Measurements from ENCODE around the gene DDT. TPM values are rescaled to one million over a fixed set of nuclear protein-coding genes. Genes with fewer than 3 reads are reported as not detected.
"Not testable (repeated sequence)": the region's sequence is repeated elsewhere in the genome, so short reads cannot be mapped to it uniquely, and the experiment has no call there.

Gene DDT
- total RNA-seq, 1 donor from 2014 or later, result 34.5 TPM

GRCh38 chr22:23961084-23961771 is 13.0 kb downstream of the DDT start, which contains the start of gene GSTT2B:
GSTT2B (minus strand) TSS chr22:23961195; CDS start chr22:23961131, 64 bp downstream.
- H3K27me3 ChIP-seq; DNase-seq (ENCODE audit: low spot score); H3K36me3 Mint-ChIP-seq; H3K9ac ChIP-seq; H4K20me1 ChIP-seq (ENCODE audit: low read depth); H3K4me1 ChIP-seq; H3K27ac ChIP-seq; H3K27ac Mint-ChIP-seq; H3K9me3 Mint-ChIP-seq; H3K4me3 Mint-ChIP-seq; H3K27me3 Mint-ChIP-seq (ENCODE audit: insufficient read depth, low read depth); H2AFZ ChIP-seq (replicated peaks); H3F3A ChIP-seq (ENCODE audit: low read depth); H3K79me2 ChIP-seq (ENCODE audit: low read depth); H3K9me3 ChIP-seq (ENCODE audit: low read depth); H3K4me1 Mint-ChIP-seq; H3K4me3 ChIP-seq; H3K4me2 ChIP-seq; H3K36me3 ChIP-seq: not testable (repeated sequence)

DNA sequence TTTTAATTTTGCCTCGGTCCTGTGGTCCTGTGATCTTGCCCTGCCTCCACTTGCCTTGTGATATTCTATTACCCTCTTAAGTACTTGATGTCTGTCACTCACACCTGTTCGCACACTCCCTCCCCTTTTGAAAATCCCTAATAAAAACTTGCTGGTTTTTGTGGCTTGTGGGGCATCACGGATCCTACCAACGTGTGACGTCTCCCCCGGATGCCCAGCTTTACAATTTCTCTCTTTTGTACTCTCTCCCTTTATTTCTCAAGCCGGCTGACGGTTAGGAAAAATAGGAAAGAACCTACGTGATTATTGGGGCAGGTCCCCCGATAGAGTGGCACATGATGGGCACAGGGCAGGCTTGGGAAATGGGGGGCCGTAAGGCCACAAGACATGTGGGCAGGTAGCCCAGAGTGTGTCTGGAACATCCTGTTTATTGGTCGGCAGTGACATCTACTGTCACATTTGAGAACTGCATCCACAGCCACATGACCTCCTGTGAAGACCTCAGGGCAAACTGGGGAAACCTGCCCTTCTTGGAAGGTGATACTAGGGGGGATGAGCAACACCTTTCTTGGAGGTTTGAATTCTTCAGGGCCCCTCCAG is 17.8 kb downstream of the DDT start:
- H3K79me2 ChIP-seq (ENCODE audit: low read depth); H3K36me3 ChIP-seq; H3K4me1 ChIP-seq; H3F3A ChIP-seq (ENCODE audit: low read depth); H2AFZ ChIP-seq (replicated peaks); H3K4me3 ChIP-seq; H3K9ac ChIP-seq; H3K27ac ChIP-seq; H4K20me1 ChIP-seq (ENCODE audit: low read depth); H3K27me3 Mint-ChIP-seq (ENCODE audit: insufficient read depth, low read depth); H3K9me3 Mint-ChIP-seq; H3K27ac Mint-ChIP-seq; H3K9me3 ChIP-seq (ENCODE audit: low read depth); H3K4me2 ChIP-seq; H3K27me3 ChIP-seq; H3K36me3 Mint-ChIP-seq: not testable (repeated sequence)
- Mint-ChIP-seq H3K4me1 (peaks cover 15% of the 10 kb centered on the region), H3K4me3 (peak overlapping the region; percentile 64)
- TF ChIP-seq CTCF (IDR thresholded peaks at IDR 0.05), result peak; percentile 80
- DNase-seq (ENCODE audit: low spot score), result peak; percentile 76

DNA sequence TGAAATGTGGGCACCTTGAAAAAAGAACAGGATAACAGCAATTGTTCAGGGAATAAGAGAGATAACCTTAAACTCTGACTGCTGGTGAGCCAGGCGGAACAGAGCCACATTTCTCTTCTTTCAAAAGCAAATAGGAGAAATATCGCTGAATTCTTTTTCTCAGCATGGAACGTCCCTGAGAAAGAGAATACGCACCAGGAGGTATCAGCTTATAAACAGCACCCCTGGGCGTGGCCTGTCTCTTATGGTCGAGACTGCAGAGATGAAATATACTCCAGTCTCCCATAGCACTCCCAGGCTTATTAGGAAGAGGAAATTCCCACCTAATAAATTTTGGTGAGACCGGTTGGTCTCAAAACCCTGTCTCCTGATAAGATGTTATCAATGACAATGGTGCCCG is 18.4 kb downstream of the DDT start:
- not testable (repeated sequence) for H3K27ac Mint-ChIP-seq; H3K36me3 Mint-ChIP-seq; H3K27me3 ChIP-seq; H3K79me2 ChIP-seq (ENCODE audit: low read depth); H4K20me1 ChIP-seq (ENCODE audit: low read depth); H3K9me3 ChIP-seq (ENCODE audit: low read depth); H3K4me2 ChIP-seq; H3K4me3 Mint-ChIP-seq; H3K27ac ChIP-seq; H3K9ac ChIP-seq; H3K4me1 ChIP-seq; H3K9me3 Mint-ChIP-seq; H3K27me3 Mint-ChIP-seq (ENCODE audit: insufficient read depth, low read depth); H3K36me3 ChIP-seq; H2AFZ ChIP-seq (replicated peaks); H3K4me3 ChIP-seq; H3F3A ChIP-seq (ENCODE audit: low read depth); DNase-seq (ENCODE audit: low spot score)
- H3K4me1 Mint-ChIP-seq, result peaks cover 15% of the 10 kb centered on the region

DNA sequence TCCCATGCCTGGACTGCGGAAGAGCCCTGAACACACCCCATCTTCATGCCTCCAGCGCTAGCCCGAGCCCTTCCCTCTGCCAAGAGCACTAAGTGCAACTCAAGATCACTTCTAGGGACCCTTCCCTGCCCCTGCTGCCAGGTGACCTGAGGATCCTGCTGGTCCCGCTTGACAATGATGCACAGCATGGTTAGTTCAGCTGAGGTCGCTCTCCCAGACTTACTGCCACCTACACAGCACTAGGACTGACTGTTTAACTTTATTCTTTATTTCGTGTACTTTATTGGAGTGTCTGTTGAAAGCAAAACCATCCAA is 19.3 kb downstream of the DDT start:
- not testable (repeated sequence) for H3K9me3 ChIP-seq (ENCODE audit: low read depth); H3K4me3 ChIP-seq; H4K20me1 ChIP-seq (ENCODE audit: low read depth); H3F3A ChIP-seq (ENCODE audit: low read depth); H3K36me3 Mint-ChIP-seq; H3K79me2 ChIP-seq (ENCODE audit: low read depth); DNase-seq (ENCODE audit: low spot score); H3K4me1 ChIP-seq; H3K9me3 Mint-ChIP-seq; H3K27me3 ChIP-seq; H3K9ac ChIP-seq; H3K4me3 Mint-ChIP-seq; H3K27ac ChIP-seq; H3K4me2 ChIP-seq; H3K27me3 Mint-ChIP-seq (ENCODE audit: insufficient read depth, low read depth); H2AFZ ChIP-seq (replicated peaks); H3K36me3 ChIP-seq
- peaks cover 15% of the 10 kb centered on the region for H3K4me1 Mint-ChIP-seq
- H3K27ac Mint-ChIP-seq, result peak overlapping the region; percentile 2

DNA sequence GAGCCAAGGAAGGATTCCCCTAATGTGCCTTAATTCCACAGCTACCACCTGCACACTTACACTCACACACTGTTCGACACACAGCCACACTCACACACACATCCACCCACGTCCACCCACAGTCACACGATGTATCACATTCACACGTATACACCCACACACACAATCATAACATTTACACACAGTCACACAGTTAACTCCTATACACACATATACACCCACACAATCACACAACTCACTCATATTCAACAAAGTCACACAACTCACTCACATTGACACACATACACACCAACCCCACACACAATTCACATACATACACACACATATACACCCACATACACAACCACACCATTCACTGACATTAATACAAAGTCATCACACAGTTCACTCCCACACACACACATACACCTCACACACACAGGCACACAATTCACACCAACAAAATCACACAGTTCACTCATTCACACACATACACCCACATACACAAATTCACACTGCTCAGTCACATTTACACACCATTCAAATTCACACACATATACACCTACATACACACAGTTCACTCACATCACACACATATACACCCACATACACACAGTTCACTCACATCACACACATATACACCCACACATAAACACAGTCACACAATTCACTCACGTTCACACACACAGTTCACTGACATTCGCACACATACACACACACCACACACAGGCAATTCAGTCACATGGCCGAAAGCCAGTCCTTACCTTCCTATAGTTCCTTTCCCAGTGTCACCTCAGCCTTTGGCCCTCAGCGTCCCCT is 19.8 kb downstream of the DDT start:
- H3K27ac ChIP-seq; H3K27me3 Mint-ChIP-seq (ENCODE audit: insufficient read depth, low read depth); H3K4me3 ChIP-seq; H3K27me3 ChIP-seq; H3K4me1 ChIP-seq; H4K20me1 ChIP-seq (ENCODE audit: low read depth); H3K4me2 ChIP-seq; H2AFZ ChIP-seq (replicated peaks); H3K36me3 ChIP-seq; H3K9me3 ChIP-seq (ENCODE audit: low read depth); H3K79me2 ChIP-seq (ENCODE audit: low read depth); DNase-seq (ENCODE audit: low spot score); H3K9ac ChIP-seq; H3F3A ChIP-seq (ENCODE audit: low read depth); H3K36me3 Mint-ChIP-seq; H3K9me3 Mint-ChIP-seq: not testable (repeated sequence)
- Mint-ChIP-seq H3K4me3 (peak overlapping the region; percentile 5), H3K27ac (peak overlapping the region; percentile 2), H3K4me1 (peaks cover 15% of the 10 kb centered on the region)

- H3K9me3 Mint-ChIP-seq; H3K4me1 ChIP-seq; H3K9me3 ChIP-seq (ENCODE audit: low read depth); DNase-seq (ENCODE audit: low spot score); H3K79me2 ChIP-seq (ENCODE audit: low read depth); H3K36me3 ChIP-seq; H3K27me3 Mint-ChIP-seq (ENCODE audit: insufficient read depth, low read depth); H3K36me3 Mint-ChIP-seq; H3K9ac ChIP-seq; H3K4me3 ChIP-seq; H3K27ac ChIP-seq; H3K4me3 Mint-ChIP-seq; H4K20me1 ChIP-seq (ENCODE audit: low read depth); H3K4me2 ChIP-seq; H3F3A ChIP-seq (ENCODE audit: low read depth); H3K27me3 ChIP-seq; H2AFZ ChIP-seq (replicated peaks); H3K27ac Mint-ChIP-seq: not testable (repeated sequence)
- peaks cover 15% of the 10 kb centered on the region for H3K4me1 Mint-ChIP-seq
These were observed 20.8 kb downstream of the DDT start for GRCh38 chr22:23953485-23953884.

- not testable (repeated sequence) for H3K27ac ChIP-seq; H3F3A ChIP-seq (ENCODE audit: low read depth); H2AFZ ChIP-seq (replicated peaks); H3K4me1 ChIP-seq; H3K27me3 ChIP-seq; H3K36me3 ChIP-seq; H3K9ac ChIP-seq; H3K79me2 ChIP-seq (ENCODE audit: low read depth); H3K4me2 ChIP-seq; H3K9me3 Mint-ChIP-seq; DNase-seq (ENCODE audit: low spot score); H3K27me3 Mint-ChIP-seq (ENCODE audit: insufficient read depth, low read depth); H3K9me3 ChIP-seq (ENCODE audit: low read depth); H3K36me3 Mint-ChIP-seq; H3K4me3 ChIP-seq; H4K20me1 ChIP-seq (ENCODE audit: low read depth)
- Mint-ChIP-seq H3K4me3 (peak overlapping the region; percentile 21), H3K4me1 (peaks cover 15% of the 10 kb centered on the region), H3K27ac (peak overlapping the region; percentile 81)
These were observed 21.3 kb downstream of the DDT start for GRCh38 chr22:23952794-23953405.

All from neural progenitor cell (in vitro differentiated cells).